HG02571 (cell line): ENCODE data around the gene KNDC1.
"Not testable (repeated sequence)": the region's sequence is repeated elsewhere in the genome, so short reads cannot be mapped to it uniquely, and the experiment has no call there.

Source experiments
- ATAC-seq: cut with Tn5 transposase; IDR thresholded peaks from one replicate; pipeline ENCODE4 v1.9.1; 2021; ENCODE audit warnings: mild to moderate bottlenecking, moderate library complexity; ENCODE audit not compliant: unreplicated experiment

Gene KNDC1

DNA sequence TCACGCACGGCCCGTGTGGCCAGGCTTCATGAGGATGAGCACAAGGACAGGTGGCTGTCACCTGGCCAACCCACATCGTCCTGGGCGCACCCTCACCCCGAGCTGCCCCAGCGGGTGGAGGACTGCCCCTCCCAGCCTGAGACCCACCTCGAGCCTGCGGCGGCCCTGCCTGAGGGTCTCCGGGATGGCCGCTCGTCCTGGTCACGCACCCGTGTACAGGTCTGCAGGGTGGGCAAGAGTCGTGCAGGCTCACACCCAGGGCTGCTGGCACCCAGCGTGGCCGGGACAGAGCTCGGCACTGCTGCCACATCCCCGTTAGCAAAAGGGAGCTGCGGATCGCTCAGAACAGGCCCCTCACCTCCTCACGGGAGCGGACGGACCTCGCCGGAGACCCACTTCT lies 55.6 kb downstream of the KNDC1 start:
- no peak for ATAC-seq

- no peak for ATAC-seq
Observed at GRCh38 chr10:133216776-133217175, 56.8 kb downstream of the KNDC1 start.

- no peak for ATAC-seq
Observed at GRCh38 chr10:133217800-133218589, 58.0 kb downstream of the KNDC1 start.

GRCh38 chr10:133218891-133219290 lies 58.9 kb downstream of the KNDC1 start:
- no peak for ATAC-seq

DNA sequence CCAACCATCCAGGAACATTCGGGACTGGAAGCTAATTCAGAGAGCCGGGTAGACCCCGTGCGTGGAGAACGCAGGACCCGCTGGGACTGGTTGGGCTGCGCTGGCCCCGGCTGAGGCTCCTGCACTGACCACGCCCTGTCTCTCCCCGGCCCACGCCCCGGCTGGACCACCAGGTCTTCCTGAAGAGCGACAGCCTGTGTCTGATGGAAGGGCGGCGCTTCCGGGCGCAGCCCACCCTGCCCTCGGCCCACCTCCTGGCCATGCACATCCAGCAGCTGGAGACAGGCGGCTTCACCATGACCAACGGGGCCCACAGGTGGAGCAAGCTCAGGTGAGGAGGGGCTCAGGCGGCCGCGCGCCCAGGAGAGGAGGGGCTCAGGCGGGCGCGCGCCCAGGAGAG lies 59.8 kb downstream of the KNDC1 start:
- no peak for ATAC-seq

DNA sequence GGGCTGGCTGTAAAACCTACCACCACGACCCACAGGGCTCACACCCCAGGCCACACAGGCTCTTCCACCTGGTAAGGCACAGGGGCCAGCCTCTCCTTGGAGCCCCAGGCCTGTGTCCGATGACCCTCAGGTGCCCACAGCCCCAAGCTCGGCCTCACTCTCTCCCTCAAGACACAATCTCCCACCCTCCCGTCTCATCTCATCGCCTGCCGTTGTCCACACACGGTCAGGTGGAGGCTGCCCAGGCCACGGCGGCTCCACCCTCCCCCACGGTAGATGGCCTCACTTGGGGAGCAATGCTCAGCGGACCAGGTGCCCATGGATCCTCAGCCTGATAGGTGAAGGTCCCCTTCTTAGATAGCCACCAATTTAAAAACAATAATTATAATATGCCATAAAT lies 61.3 kb downstream of the KNDC1 start:
- no peak for ATAC-seq

- not testable (repeated sequence) for ATAC-seq
Observed at GRCh38 chr10:133221756-133222155, 61.7 kb downstream of the KNDC1 start.

DNA sequence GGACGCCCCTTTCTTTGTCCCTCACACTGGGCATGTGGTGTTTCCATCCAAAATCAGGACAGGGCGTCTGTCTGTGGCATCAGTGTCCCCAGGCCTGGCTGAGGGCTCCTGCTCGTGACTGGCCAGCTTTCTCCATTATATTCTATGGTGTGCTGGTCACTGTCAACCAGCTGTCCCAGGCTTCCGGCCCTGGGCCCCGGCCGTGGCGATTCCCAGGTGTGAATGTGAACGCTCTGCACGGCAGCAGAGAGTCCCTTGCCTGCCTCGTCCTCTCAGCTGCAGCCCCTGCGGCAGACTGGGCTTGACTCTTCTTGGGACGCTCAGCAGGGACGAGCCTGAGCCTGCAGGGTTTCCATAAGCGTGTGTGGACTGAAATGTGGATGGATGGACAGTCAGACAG lies 64.1 kb downstream of the KNDC1 start:
- ATAC-seq = no peak

- ATAC-seq = no peak
Observed at GRCh38 chr10:133224756-133225372, 64.8 kb downstream of the KNDC1 start.

DNA sequence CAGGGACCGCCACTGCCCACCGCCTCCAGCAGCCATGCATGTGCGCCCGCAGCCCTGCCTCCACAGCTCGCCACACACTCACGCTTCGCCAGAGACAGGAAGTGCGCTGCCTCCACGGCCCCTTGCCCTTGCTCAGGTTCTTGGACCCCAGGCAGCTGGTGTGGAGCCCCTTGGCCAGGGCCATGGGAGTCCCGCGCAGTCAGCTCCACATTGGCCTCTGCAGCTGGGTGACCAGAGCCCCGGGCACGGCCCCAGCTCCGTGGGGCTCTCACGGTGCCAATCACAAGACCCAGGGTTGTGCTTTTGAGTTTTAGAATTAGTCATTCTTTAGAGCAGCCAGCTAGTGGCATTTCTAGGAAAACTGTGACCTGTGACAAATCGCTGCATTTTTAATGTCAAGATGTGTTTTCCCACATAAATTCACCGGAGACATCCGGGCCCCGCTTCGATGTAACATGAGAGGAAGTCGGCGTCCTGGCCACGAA lies 65.7 kb downstream of the KNDC1 start:
- ATAC-seq = no peak

DNA sequence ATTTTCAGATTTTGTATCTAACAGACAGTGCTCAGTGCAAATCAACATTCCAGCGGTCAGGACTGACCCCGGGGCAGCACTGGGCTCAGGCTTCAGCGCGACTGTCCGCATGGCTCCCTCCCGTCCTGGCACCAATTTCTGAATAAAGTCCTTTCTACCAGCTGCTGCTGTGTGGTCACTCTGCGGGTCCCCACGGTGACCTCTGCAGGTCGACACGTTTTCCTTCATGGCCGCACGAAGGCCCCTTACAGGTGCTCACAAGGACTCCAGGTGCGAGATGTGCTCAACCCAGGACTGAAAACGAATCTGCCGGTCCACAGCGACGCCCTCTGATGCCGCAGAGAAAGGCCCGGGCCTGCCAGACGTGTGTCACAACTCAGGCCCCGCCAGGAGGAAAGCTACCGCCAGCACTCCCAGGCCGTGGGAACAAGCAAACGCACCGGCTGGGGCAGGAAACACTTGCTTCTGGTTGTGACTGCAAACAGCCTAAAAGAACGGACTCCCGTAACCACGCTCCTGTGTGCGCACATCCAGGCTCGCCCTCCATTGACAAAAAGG lies 66.3 kb downstream of the KNDC1 start:
- no peak for ATAC-seq

- ATAC-seq = no peak
Observed at GRCh38 chr10:133227256-133227655, 67.2 kb downstream of the KNDC1 start.

DNA sequence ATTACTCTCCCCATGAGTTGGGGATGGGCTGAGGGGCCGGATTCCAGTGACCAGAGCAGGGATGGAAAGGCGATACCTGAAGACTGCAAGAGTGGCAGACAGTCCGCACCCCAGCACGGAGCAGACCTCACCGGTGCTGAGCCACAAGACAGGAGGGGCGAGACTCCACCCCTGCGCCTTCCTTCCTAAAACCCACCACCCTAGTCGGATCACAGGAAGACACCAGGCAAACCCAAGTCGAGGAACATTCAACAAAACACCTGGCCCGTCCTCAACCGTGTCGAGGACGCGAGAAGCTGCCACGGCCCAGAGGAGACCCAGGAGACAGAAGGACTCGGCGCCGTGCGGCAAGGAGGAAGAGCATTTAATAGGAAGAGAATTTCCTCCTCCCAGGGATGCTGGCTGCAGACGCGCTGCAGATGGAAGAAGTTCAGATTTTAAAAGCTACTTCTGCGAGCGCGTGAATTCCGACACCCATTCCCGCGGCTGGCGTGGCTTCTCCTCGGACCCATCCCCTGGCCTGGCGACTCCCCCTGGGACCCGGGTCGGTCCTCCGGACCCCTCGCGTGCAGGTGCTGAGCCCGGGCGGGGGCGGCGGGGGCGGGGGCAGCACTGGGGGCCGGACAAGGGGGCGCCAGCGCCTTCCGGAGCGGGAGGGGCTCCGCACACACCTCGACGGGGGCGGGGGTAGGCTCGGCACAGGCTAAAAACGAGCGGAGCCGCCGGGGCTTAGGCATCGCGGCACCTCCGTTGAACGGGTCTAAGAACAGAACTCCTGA lies 69.4 kb downstream of the KNDC1 start:
- no peak for ATAC-seq

- no peak for ATAC-seq
Observed at GRCh38 chr10:133230044-133230361, 70.0 kb downstream of the KNDC1 start, which contains the start of gene UTF1. Gene UTF1, plus strand, starts transcription at chr10:133230217. Its CDS starts 72 bp downstream, at chr10:133230289.

DNA sequence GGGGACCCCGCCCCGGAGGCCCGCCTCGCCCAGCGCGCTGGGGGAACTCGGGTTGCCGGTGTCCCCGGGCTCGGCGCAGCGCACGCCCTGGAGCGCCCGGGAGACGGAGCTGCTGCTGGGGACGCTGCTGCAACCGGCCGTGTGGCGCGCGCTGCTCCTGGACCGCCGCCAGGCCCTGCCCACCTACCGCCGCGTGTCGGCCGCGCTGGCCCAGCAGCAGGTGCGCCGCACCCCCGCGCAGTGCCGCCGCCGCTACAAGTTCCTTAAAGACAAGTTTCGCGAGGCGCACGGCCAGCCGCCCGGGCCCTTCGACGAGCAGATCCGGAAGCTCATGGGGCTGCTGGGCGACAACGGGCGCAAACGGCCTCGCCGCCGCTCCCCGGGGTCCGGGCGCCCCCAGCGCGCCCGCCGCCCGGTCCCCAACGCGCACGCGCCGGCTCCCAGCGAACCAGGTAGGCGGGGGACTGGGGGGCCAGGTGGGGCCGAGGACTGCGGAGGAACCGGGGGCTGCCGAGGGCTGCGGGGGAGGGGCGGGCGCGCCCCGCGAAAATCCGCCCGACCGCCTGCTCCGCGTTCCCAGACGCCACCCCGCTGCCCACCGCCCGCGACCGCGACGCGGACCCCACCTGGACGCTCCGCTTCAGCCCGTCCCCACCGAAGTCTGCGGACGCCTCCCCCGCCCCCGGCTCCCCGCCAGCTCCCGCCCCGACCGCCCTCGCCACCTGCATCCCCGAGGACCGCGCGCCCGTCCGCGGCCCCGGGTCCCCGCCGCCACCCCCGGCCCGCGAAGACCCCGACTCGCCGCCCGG lies 70.6 kb downstream of the KNDC1 start:
- no peak for ATAC-seq

DNA sequence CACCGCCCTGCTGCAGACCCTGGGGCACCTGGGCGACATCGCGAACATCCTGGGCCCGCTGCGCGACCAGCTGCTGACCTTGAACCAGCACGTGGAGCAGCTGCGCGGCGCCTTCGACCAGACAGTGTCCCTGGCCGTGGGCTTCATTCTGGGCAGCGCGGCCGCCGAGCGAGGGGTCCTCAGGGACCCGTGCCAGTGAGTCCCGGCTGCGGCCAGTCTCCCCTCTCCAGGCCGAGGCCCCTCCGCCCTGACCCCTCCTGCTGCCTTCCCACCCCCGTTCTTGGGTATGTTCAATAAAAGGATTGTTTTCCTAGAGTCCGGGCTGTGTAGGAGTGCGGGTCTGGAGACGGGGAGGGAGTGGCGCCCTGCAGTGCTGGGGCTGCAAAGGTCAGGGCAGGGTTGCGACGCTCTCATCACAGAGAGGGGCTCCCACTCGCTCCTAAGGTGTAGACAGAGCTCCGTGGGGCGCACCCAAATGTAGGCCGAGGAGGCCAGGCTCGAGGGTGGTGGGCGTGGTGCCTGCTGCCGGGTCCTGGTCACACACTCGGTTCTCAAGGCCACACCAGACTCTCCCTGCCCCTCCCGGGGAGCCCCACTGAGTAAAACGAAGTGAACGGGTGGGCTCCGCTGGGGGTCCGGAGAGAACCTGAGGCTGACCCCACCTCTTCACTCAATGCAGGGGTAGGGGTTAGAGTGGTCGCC lies 71.4 kb downstream of the KNDC1 start:
- ATAC-seq = no peak

- ATAC-seq = no peak
Observed at GRCh38 chr10:133231946-133232574, 72.0 kb downstream of the KNDC1 start.

GRCh38 chr10:133234796-133235195 lies 74.8 kb downstream of the KNDC1 start:
- ATAC-seq = not testable (repeated sequence)

- no peak for ATAC-seq
Observed at GRCh38 chr10:133235265-133235855, 75.3 kb downstream of the KNDC1 start.
